SH-SY5Y (cell line): ENCODE results near the gene POLR2L.

Source experiments
- GATA2 ChIP-seq: IDR thresholded peaks from 2 replicates; pipeline ENCODE4 v1.6.1; 2011; ENCODE audit warnings: mild to moderate bottlenecking, low read depth, low read length
- GATA3 ChIP-seq: IDR thresholded peaks from 2 replicates; pipeline ENCODE4 v1.6.1; 2011; ENCODE audit warnings: low read depth, mild to moderate bottlenecking, low read length, moderate library complexity

DNA sequence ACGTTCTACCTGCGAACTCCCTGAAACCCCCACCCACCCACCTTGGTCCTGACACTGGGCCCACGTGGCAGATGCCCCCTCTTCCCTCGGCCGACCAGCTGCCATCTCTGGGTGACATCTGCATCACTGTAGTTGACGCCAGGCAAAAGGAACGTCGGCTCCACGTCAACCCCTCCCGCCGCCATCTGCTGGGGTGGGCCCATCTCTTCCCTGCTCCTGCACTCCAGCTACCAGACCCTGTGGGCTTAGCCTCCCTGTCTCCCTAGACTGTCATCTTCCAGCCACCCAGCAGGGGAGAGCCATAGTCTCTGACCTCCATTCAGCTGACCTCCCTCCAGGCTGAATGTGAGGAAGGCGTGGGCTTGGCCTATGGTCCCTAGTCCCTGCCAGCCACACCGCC, 46.9 kb upstream of the POLR2L start:
- TF ChIP-seq GATA2, result no peak
- TF ChIP-seq GATA3, result no peak
